IPS-NIHi11 (cell line): Measurements from ENCODE around the gene PRKAR1B.
"Not testable (repeated sequence)": the region's sequence is repeated elsewhere in the genome, so short reads cannot be mapped to it uniquely, and the experiment has no call there.

ENCODE experiments used
- DNase-seq: peaks from one replicate; pipeline ENCODE4 v3.0.0; 2012; ENCODE audit warnings: mixed read lengths, low spot score

The PRKAR1B gene

GRCh38 chr7:668139-668931 lies 58.7 kb downstream of the PRKAR1B start:
- DNase-seq = no peak

GRCh38 chr7:666454-667292 lies 60.4 kb downstream of the PRKAR1B start:
- no peak for DNase-seq

DNA sequence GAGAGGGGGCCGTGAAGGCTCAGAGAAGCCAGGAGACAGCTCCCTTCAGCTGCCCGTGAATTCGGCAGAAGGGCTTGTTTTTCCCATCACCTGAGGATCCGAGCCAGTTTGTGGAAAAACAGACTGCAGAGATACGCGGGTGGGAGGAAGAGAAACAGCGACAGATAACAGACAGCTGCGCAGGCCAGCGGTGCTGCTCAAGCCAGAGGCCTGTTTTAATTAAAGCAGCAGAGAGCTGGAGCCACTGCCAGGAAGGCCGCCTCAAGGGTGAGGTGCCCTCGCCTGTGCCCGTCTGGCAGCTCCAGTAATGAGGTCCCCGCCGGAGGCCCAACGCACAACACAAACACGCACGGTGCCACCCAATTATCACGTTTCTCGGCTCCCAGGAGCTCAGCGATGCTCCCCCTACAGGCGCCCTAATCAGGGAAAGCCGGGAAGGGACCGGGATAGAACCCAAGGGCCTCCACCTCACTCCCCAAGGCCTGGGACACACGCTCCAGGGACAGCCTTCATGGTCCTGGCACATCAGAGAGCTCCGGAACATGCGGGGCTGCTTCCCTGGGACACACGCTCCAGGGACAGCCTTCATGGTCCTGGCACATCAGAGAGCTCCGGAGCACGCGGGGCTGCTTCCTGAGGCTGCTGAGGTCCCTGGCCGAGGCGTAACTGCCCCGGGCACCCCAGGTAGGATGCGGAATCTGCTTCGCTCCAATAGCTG lies 61.2 kb downstream of the PRKAR1B start:
- peak; percentile 60 for DNase-seq

DNA sequence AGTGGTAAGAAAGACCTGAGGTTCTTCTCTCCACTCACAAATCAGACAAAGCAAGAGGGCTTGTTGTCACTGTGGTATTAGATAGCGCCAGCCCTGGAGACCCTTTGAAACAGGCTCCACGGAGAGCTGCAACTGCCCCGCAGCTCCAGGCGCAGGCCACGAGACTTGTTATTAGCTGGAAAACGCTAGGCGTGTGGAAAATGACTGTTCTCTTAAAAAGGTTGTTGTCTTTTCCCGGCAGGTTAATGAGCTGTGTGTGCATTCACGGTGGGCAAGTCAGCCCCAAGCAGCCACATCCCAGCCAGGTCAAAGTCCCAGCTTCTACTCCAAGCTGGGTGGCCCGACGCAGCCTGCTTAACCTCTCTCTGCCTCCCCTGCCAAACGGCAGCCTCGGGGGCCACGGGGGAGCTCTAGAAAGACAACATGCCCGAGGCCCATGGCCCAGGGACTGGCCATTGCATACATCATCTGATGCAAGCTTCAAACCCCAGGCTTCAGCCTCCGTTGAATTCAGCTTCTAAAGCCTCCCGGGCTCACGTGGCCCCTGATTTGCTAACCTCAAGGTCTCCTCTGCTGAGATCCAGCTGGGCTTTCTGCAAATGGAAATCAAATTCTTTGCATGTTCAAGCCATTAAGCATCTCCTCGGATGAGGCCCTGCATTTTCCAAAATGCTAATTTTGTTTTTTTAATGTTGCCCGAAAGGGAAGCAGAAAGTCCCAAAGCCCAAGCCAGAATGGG lies 61.9 kb downstream of the PRKAR1B start:
- DNase-seq = peak; percentile 46

DNA sequence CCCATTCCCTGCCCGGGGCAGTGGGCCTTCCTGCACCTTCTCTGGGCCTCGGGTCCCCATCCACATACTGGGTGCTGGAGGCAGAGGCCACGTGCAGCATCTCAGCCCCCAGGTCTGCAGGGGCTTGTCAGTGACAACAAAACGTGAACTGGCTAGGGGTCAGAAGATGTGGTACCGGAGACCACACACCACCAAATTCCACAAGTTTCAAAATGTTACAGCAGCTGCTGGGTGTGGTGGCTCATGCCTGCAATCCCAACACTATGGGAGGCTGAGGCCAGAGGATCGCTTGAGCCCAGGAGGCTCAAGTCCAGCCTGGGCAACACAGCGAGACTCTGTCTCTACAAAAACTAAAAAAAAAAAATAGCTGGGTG lies 62.7 kb downstream of the PRKAR1B start:
- DNase-seq = no peak

DNA sequence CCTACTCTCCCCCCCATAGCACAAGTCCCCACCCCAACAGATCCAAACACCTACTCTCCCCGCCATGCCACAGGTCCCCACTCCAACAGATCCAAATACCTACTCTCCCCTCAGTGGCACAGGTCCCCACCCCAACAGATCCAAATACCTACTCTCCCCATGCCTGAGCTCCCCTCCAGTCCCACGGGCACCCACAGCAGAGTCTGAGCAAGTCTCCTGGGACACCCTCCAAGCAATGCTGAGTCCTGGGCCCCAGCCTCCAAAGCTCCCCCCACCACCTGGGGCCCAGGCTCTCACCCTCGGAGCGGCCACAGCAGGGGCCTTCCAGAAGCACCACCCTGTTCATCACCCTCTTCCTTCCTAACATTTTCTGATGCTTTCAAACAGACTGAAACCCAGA lies 64.5 kb downstream of the PRKAR1B start:
- DNase-seq = no peak

DNA sequence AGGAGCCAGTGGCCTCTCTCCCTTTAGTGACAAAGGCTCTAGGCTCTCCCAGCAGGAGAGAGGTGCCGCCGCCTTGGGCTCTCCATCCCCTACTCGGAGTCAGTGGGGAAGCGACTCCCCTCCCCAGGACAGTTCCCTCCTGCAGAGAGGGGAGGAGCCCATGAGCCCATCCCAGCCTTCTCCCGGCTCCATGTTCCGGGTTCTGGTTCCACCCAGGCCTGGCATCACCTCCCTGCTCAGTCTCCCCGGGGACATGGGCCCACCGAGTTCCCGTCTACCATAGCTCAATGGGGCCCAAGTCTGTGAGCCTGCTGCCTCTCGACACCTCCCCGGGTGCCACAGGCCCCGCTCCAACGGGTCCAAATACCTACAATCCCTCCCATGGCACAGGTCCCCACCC lies 67.1 kb downstream of the PRKAR1B start:
- DNase-seq = no peak

DNA sequence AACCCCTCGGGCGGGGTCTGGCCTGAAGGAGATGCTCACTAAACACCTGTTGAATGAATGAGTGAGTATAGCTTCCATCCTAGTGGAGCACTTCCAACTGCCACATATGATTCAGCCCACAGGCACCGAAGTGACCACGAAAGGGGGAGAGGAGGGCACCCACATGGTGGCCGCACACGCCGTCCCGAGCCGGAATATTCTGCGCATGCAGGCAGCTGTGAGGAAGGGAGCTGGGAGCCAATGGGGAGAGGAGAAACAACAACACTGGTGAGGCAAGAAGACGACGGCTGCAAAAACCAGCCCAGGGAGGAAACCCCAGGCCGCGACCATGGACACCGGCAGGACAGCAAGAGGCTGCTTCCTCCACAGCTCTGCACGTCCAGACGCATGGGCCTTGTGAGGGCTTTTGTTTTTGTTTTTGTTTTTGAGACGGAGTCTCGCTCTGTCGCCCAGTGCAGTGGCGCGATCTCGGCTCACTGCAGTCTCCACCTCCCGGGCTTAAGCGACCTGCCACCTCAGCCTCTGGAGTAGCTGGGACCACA lies 67.7 kb downstream of the PRKAR1B start:
- no peak for DNase-seq

DNA sequence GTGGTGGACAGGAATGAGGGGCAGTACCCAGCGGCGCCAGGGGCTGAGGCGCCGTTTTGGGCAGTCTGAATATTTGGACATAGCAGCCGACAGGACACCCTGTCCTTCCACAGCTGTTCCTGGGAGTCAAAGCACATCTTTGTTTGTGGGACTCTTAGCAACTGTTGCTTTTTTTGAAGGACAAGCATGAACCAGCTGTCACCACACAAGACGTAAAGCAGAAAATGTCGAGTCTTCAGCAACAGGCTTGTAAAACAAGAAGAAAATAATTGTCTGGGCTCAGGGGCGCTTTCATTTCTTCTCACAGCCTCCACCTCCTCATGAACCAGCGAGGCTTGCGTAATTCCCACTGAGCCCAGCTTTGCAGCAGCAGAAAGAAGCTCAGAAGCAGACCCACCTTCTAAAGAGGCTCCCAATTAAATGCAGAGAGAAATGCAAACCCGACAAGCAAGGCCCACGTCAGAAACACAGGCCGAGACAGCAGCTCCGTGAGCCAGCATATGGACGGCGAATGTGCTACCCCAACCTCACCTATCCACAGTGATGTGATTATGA lies 69.4 kb downstream of the PRKAR1B start:
- no peak for DNase-seq

DNA sequence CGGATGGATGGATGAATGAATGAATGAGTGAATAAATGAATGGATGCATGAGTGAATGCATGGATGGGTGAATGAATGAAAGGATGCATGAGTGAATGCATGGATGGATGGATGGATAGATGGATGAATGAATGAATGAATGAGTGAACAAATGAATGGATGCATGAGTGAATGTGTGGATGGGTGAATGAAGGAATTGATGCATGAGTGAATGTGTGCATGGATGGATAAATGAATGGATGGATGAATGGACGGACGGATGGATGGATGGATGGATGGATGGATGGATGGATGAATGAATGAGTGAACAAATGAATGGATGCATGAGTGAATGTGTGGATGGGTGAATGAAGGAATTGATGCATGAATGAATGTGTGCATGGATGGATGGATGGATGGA lies 70.1 kb downstream of the PRKAR1B start:
- not testable (repeated sequence) for DNase-seq

DNA sequence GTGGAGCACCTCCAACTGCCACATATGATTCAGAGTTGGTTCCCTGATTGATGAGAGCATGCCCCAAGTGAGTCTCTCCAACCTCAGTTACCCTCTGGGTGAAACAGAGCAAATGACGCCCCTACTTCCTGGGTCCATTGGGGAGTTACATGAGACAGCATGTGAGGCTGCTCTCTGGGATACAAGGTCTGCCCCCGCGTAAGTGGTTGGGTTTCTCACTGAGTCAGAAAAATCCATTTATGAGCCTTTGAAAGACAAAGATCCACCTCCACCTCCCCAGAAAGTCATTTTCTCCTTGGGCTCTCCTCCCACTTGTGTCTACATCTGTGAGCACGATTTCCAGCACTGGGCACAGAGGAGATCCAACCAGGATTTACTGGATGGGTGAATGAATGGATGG lies 71.3 kb downstream of the PRKAR1B start:
- no peak for DNase-seq

GRCh38 chr7:653829-654764 lies 73.0 kb downstream of the PRKAR1B start:
- DNase-seq = no peak

- no peak for DNase-seq
Observed at GRCh38 chr7:652881-653280, 74.2 kb downstream of the PRKAR1B start.

DNA sequence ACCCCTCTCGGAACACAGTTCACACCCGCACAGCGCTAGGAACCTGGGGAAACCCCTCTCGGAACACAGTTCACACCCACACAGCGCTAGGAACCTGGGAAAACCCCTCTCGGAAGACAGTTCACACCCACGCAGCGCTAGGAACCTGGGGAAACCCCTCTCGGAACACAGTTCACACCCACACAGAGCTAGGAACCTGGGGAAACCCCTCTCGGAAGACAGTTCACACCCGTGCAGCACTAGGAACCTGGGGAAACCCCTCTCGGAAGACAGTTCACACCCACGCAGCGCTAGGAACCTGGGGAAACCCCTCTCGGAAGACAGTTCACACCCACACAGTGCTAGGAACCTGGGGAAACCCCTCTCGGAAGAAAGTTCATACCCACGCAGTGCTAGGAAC lies 74.9 kb downstream of the PRKAR1B start:
- not testable (repeated sequence) for DNase-seq

- no peak for DNase-seq
Observed at GRCh38 chr7:651032-651728, 75.9 kb downstream of the PRKAR1B start.

GRCh38 chr7:650339-651031 lies 76.6 kb downstream of the PRKAR1B start:
- no peak for DNase-seq

- no peak for DNase-seq
Observed at GRCh38 chr7:646951-647350, 80.1 kb downstream of the PRKAR1B start.

GRCh38 chr7:646487-646886 lies 80.6 kb downstream of the PRKAR1B start:
- DNase-seq = no peak

DNA sequence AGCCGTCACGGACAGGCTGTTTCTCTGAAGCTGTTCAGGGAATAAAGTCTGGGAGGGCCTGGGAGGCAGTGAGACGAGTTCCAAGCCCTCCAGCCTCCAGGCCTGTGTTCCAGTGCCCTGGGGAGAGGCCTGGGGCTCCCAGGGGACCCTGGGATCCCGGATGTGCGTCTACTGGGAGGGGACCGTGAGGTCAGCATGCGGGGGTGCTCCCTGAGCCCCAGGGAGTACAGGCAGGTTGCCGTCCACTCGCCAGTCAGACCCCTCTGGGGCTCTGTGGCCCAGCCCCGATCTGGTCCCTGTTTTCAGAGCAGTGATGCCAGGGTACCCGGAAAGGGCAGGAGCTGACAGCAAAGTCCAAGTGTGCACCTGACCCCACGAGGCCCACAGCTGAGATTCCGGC lies 81.5 kb downstream of the PRKAR1B start:
- no peak for DNase-seq
